Hepatocyte (in vitro differentiated cells): ENCODE data around the gene OSBPL10.

Experiments
- EZH2 ChIP-seq: fragments of 200-600 bp; sonication (generic); IDR thresholded peaks from 2 replicates; pipeline ENCODE4 v1.6.1; 2016; ENCODE audit warnings: antibody characterized with exemption, mild to moderate bottlenecking, borderline replicate concordance
- TF ChIP-seq, protein P1 (sequence below): fragments of 200-600 bp; sonication (generic); IDR thresholded peaks from 2 replicates; pipeline ENCODE4 v1.5.1; 2016; ENCODE audit warnings: antibody characterized with exemption, mild to moderate bottlenecking; ENCODE audit not compliant: poor library complexity

GRCh38 chr3:31828007-31828406 lies 153.1 kb downstream of the OSBPL10 start:
- TF ChIP-seq, protein P1, sequence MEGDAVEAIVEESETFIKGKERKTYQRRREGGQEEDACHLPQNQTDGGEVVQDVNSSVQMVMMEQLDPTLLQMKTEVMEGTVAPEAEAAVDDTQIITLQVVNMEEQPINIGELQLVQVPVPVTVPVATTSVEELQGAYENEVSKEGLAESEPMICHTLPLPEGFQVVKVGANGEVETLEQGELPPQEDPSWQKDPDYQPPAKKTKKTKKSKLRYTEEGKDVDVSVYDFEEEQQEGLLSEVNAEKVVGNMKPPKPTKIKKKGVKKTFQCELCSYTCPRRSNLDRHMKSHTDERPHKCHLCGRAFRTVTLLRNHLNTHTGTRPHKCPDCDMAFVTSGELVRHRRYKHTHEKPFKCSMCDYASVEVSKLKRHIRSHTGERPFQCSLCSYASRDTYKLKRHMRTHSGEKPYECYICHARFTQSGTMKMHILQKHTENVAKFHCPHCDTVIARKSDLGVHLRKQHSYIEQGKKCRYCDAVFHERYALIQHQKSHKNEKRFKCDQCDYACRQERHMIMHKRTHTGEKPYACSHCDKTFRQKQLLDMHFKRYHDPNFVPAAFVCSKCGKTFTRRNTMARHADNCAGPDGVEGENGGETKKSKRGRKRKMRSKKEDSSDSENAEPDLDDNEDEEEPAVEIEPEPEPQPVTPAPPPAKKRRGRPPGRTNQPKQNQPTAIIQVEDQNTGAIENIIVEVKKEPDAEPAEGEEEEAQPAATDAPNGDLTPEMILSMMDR: no peak
- no peak for TF ChIP-seq EZH2
